Measurements from ENCODE around the gene MPG. TPM values are rescaled to one million over a fixed set of nuclear protein-coding genes. Genes with fewer than 3 reads are reported as not detected.

The MPG gene
- total RNA-seq, 1 donor from 2014 or later: 56.5 TPM

DNA sequence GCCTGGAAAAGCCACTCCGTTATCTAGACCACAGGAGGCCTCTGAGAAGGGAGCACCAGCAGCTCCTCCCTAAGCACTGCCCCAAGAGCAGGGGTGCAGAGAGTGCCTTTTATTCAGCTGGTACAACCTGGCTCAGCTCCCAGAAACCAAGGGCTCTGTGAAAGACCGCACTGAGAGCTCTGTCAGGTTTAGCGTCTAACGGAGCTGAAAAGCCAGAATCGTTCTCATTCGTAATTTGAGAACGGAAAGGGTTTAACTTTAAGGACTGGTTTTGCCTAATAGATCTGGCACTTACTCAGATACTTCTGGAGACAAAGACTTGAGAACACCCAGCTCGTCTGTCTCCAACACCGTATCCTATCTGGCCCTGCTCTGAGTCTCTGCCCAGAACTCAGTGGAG is 13.5 kb downstream of the MPG start:
- peaks cover 11% of the 10 kb centered on the region for H3K36me3 Mint-ChIP-seq (ENCODE audit: low read depth, unreplicated experiment)

DNA sequence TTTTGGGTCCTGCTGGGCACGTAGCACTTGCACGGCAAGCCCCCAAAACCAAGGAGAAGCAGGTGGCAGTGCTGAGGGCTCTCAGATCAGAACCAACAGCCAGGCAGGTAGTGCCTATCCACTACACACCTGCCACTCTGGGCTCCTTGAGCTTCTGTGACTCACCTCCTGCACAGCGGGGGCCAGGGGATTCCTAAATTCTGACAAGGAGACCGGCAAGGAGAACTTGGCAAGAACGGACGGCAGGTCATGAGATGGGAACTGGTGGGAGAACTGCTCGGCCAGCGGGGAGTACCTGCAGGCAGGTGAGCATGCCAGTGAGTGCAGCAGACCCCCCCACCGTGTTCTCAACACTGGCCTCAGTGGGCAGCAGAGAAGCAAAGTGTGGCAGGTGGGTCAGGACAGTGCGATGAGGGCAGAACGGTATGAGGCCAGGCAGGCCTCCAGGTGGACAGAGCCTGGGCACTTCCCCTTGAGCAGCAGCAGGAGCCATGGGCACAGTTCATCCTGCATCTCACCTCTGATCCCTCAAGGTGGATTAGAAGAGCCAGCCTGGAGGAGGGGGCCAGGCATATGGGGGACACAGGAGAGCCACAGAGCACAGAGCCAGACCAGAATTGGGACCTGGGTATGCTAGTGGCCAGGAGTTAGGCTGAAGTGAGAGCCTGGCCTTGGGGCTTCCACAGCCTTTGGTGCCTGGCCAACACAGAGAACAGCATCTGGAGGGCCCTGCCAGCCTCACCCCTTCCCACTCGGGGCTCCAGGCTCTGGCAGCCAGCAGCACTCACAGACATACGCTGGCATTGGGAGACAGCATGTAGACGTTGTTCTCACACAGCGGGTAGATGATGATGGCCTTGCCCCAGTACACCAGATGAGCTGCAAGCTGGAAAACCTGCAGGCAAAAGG is 14.7 kb downstream of the MPG start:
- TF ChIP-seq, protein P1, sequence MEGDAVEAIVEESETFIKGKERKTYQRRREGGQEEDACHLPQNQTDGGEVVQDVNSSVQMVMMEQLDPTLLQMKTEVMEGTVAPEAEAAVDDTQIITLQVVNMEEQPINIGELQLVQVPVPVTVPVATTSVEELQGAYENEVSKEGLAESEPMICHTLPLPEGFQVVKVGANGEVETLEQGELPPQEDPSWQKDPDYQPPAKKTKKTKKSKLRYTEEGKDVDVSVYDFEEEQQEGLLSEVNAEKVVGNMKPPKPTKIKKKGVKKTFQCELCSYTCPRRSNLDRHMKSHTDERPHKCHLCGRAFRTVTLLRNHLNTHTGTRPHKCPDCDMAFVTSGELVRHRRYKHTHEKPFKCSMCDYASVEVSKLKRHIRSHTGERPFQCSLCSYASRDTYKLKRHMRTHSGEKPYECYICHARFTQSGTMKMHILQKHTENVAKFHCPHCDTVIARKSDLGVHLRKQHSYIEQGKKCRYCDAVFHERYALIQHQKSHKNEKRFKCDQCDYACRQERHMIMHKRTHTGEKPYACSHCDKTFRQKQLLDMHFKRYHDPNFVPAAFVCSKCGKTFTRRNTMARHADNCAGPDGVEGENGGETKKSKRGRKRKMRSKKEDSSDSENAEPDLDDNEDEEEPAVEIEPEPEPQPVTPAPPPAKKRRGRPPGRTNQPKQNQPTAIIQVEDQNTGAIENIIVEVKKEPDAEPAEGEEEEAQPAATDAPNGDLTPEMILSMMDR (IDR thresholded peaks at IDR 0.05; ENCODE audit: insufficient read depth, low read depth, low read length): no peak
- no peak for TF ChIP-seq EZH2 (IDR thresholded peaks at IDR 0.05; ENCODE audit: insufficient read depth, low read length)
- Histone ChIP-seq H3K79me2 (ENCODE audit: insufficient read depth, low read length) (no peaks in the 10 kb centered on the region), H3K36me3 (ENCODE audit: insufficient read depth, low read length) (peaks cover 2% of the 10 kb centered on the region), H3K27ac (ENCODE audit: low read depth, low read length) (no peak overlapping the region), H3K9ac (ENCODE audit: low read length) (no peak overlapping the region), H4K20me1 (ENCODE audit: insufficient read depth, low read length) (peaks cover 64% of the 10 kb centered on the region), H3K4me3 (ENCODE audit: insufficient read depth, low read depth, low read length) (no peak overlapping the region), H3K4me1 (ENCODE audit: insufficient read depth, low read length) (peaks cover 11% of the 10 kb centered on the region), H3K4me2 (ENCODE audit: low read length) (no peak overlapping the region), H3K9me3 (ENCODE audit: insufficient read depth, low read depth, low read length) (no peaks in the 10 kb centered on the region), H2AFZ (ENCODE audit: low read depth, low read length) (no peak overlapping the region), H3K27me3 (ENCODE audit: insufficient read depth, low read length) (no peaks in the 10 kb centered on the region)
- FAIRE-seq (no peak), DNase-seq (ENCODE audit: low read depth) (no peak)
- Mint-ChIP-seq H3K27ac (ENCODE audit: unreplicated experiment) (no peak overlapping the region), H3K4me3 (ENCODE audit: unreplicated experiment) (no peak overlapping the region), H3K9me3 (ENCODE audit: unreplicated experiment) (no peaks in the 10 kb centered on the region), H3K36me3 (ENCODE audit: low read depth, unreplicated experiment) (peaks cover 11% of the 10 kb centered on the region), H3K27me3 (ENCODE audit: low read depth, unreplicated experiment) (no peaks in the 10 kb centered on the region), H3K4me1 (ENCODE audit: low read depth, unreplicated experiment) (peaks cover 6% of the 10 kb centered on the region)

More for the DNA sequence above, 13.5 kb downstream of the MPG start:
- H3K9me3 Mint-ChIP-seq (ENCODE audit: unreplicated experiment): no peaks in the 10 kb centered on the region
- no peak overlapping the region for H3K9ac ChIP-seq (ENCODE audit: low read length)
- peaks cover 2% of the 10 kb centered on the region for H3K4me1 Mint-ChIP-seq (ENCODE audit: low read depth, unreplicated experiment)
- H3K27ac Mint-ChIP-seq (ENCODE audit: unreplicated experiment): no peak overlapping the region
- no peaks in the 10 kb centered on the region for H3K27me3 Mint-ChIP-seq (ENCODE audit: low read depth, unreplicated experiment)
- no peak overlapping the region for H3K4me3 Mint-ChIP-seq (ENCODE audit: unreplicated experiment)
- FAIRE-seq (no peak), DNase-seq (ENCODE audit: low read depth) (no peak)
- H4K20me1 ChIP-seq (ENCODE audit: insufficient read depth, low read length): peaks cover 65% of the 10 kb centered on the region
- no peak overlapping the region for H3K4me3 ChIP-seq (ENCODE audit: insufficient read depth, low read depth, low read length)
- TF ChIP-seq, protein P1 (IDR thresholded peaks at IDR 0.05; ENCODE audit: insufficient read depth, low read depth, low read length): no peak
- no peak for TF ChIP-seq EZH2 (IDR thresholded peaks at IDR 0.05; ENCODE audit: insufficient read depth, low read length)
- H2AFZ ChIP-seq (ENCODE audit: low read depth, low read length): no peak overlapping the region
- no peaks in the 10 kb centered on the region for H3K27me3 ChIP-seq (ENCODE audit: insufficient read depth, low read length)
- no peak overlapping the region for H3K27ac ChIP-seq (ENCODE audit: low read depth, low read length)
- H3K4me1 ChIP-seq (ENCODE audit: insufficient read depth, low read length): peaks cover 5% of the 10 kb centered on the region
- H3K36me3 ChIP-seq (ENCODE audit: insufficient read depth, low read length): peaks cover 2% of the 10 kb centered on the region
- peaks cover 5% of the 10 kb centered on the region for H3K79me2 ChIP-seq (ENCODE audit: insufficient read depth, low read length)
- no peaks in the 10 kb centered on the region for H3K9me3 ChIP-seq (ENCODE audit: insufficient read depth, low read depth, low read length)
- no peak overlapping the region for H3K4me2 ChIP-seq (ENCODE audit: low read length)

DNA sequence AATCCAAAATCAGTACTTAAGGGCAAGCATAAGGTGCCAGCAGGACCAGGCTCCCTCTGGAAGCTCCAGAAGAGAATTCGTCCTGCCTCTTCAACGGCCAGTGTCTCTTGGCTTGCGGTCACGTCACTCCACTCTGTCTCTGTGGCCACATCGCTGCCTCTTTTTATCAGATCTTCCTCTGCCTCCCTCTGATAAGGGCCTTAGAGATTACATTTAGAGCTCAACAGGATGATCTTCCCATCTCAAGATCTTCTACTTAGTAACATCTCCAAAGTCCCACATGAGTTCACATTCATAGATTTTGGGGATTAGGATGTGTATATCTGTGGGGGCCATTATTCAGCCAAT is 16.9 kb downstream of the MPG start:
- Mint-ChIP-seq H3K4me3 (ENCODE audit: unreplicated experiment) (no peak overlapping the region), H3K27me3 (ENCODE audit: low read depth, unreplicated experiment) (no peaks in the 10 kb centered on the region), H3K27ac (ENCODE audit: unreplicated experiment) (peak overlapping the region; percentile 75), H3K36me3 (ENCODE audit: low read depth, unreplicated experiment) (peaks cover 11% of the 10 kb centered on the region), H3K4me1 (ENCODE audit: low read depth, unreplicated experiment) (peaks cover 9% of the 10 kb centered on the region), H3K9me3 (ENCODE audit: unreplicated experiment) (no peaks in the 10 kb centered on the region)
- Histone ChIP-seq H3K36me3 (ENCODE audit: insufficient read depth, low read length) (no peaks in the 10 kb centered on the region), H4K20me1 (ENCODE audit: insufficient read depth, low read length) (peaks cover 62% of the 10 kb centered on the region), H3K9ac (ENCODE audit: low read length) (no peak overlapping the region), H3K4me2 (ENCODE audit: low read length) (no peak overlapping the region), H3K4me3 (ENCODE audit: insufficient read depth, low read depth, low read length) (no peak overlapping the region), H2AFZ (ENCODE audit: low read depth, low read length) (no peak overlapping the region), H3K27me3 (ENCODE audit: insufficient read depth, low read length) (no peaks in the 10 kb centered on the region), H3K9me3 (ENCODE audit: insufficient read depth, low read depth, low read length) (no peaks in the 10 kb centered on the region), H3K4me1 (ENCODE audit: insufficient read depth, low read length) (peaks cover 19% of the 10 kb centered on the region), H3K27ac (ENCODE audit: low read depth, low read length) (no peak overlapping the region), H3K79me2 (ENCODE audit: insufficient read depth, low read length) (no peaks in the 10 kb centered on the region)
- TF ChIP-seq EZH2 (IDR thresholded peaks at IDR 0.05; ENCODE audit: insufficient read depth, low read length): no peak
- TF ChIP-seq, protein P1 (IDR thresholded peaks at IDR 0.05; ENCODE audit: insufficient read depth, low read depth, low read length): no peak
- FAIRE-seq (no peak), DNase-seq (ENCODE audit: low read depth) (no peak)
